Mucosa of descending colon (tissue), 3 donors: ENCODE results near the gene DNMT3A. TPM values are rescaled to one million over a fixed set of nuclear protein-coding genes. Genes with fewer than 3 reads are reported as not detected.

Source experiments
- ATAC-seq: fragments of 200-7000 bp; cut with Tn5 transposase; one replicate; pipeline ENCODE4 v1.9.1; 2020; ENCODE audit warnings: mild to moderate bottlenecking, moderate library complexity
- DNase-seq, 3 donors: peaks; one replicate each; pipeline ENCODE4 v3.0.0-alpha.2; 2020
- H3K36me3 ChIP-seq: fragments of 200-600 bp; one replicate; pipeline ENCODE4 v1.8.0; 2021; ENCODE audit warnings: low read depth, mild to moderate bottlenecking
- H3K4me1 ChIP-seq: fragments of 200-600 bp; one replicate; pipeline ENCODE4 v1.8.0; 2021; ENCODE audit warnings: low read depth, mild to moderate bottlenecking
- H3K4me3 ChIP-seq: fragments of 200-600 bp; one replicate; pipeline ENCODE4 v1.8.0; 2021; ENCODE audit warnings: mild to moderate bottlenecking
- H3K9me3 ChIP-seq: fragments of 200-600 bp; one replicate; pipeline ENCODE4 v1.8.0; 2021; ENCODE audit warnings: mild to moderate bottlenecking
- CTCF ChIP-seq: fragments of 200-600 bp; IDR thresholded peaks from one replicate; pipeline ENCODE4 v1.8.0; 2022; ENCODE audit warnings: antibody characterized with exemption, mild to moderate bottlenecking
- intact Hi-C, 2 donors: fragments of 100-400 bp; cut with DNase I in 1 of 2; cut with micrococcal nuclease in 1 of 2; formaldehyde crosslinking; loops; one replicate each; pipeline versions ENCODE4 v1.11.0 to v1.11.1; 2022; cut with DNase I, micrococcal nuclease
- total RNA-seq, 3 donors: library from RNA; stranded (reverse); fragmentation: NEBNext Ultra II Directional in 2 of 3; extraction: Animal tissue kit (Norgen Biotek cat#: 25700) in 2 of 3; gene quantifications; one replicate each; pipeline versions ENCODE4 v1.2.1 to v1.2.4, GENCODE V29; 2021 to 2023
- donor health status: DM: no; HTN: no; CAD: no; lungs with moderate emphysema.
- donor health status: DM: no; HTN: no; CAD: no.
- donor health status: DM: no; HTN: yes; CAD: no.

Gene DNMT3A
- total RNA-seq, 3 donors from 2014 or later = 31.2 to 50.8 (median 33.0) TPM

GRCh38 chr2:25342372-25343186, 854 bp upstream of the DNMT3A start:
- Histone ChIP-seq H3K4me3 (peak overlapping the region; percentile 51), H3K9me3 (no peaks in the 10 kb centered on the region), H3K36me3 (no peaks in the 10 kb centered on the region), H3K4me1 (peaks cover 10% of the 10 kb centered on the region)
- ATAC-seq (peak; percentile 85), DNase-seq (peak; percentile 80 to 90 (median 88))
- peak; percentile 98 for TF ChIP-seq CTCF
- intact Hi-C loops = no loop called here

- intact Hi-C loops = no loop called here
- no peak for ATAC-seq
- peak in 2 of 3 donors; percentile 60 to 71 for DNase-seq
- peaks cover 10% of the 10 kb centered on the region for H3K4me1 ChIP-seq
- no peak for TF ChIP-seq CTCF
- H3K36me3 ChIP-seq = no peaks in the 10 kb centered on the region
- H3K4me3 ChIP-seq = peak overlapping the region; percentile 59
- H3K9me3 ChIP-seq = no peaks in the 10 kb centered on the region
Observed at GRCh38 chr2:25341011-25341727, 556 bp downstream of the DNMT3A start.

DNA sequence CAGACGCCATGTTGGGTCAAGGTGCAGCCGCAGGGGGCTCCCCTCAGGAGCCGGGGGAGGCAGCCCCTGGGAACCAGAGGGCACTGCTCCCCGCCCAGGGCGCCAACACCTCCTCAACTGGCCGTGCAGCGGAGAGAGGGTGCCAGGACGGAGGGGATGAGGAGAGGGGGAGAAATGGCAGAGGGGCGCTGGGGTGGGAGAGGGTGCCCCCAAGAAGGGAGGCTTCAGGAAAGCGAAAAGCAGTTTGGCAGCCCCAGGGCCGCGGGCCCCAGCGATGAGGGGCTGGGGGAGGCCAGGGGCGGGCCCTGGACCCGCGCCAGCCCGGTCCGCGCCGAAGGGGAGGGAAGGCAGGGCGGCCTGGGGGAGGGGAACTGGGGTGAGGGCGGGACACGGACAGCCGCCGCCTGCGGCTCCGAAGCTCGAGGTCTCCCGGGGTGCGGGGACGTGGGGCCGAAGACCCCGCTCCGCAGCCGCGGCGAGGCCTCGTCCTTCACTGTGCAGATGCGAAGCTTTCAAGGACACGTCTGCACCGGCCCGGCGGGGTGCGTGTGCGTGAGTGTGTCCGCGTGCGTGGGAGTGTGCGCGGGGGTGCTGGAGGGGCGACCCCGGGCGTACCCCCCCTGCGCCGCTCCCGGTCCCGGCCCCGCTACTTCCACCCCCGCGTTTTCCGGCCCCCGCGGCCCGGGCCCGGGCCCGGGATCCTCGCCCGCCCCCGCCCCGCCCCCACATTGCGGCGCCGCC, 1.4 kb downstream of the DNMT3A start:
- Histone ChIP-seq H3K36me3 (no peaks in the 10 kb centered on the region), H3K4me1 (peaks cover 10% of the 10 kb centered on the region), H3K9me3 (no peaks in the 10 kb centered on the region), H3K4me3 (peak overlapping the region; percentile 59)
- intact Hi-C loops = no loop called here
- peak; percentile 62 to 74 (median 73) for DNase-seq
- peak; percentile 55 for ATAC-seq
- TF ChIP-seq CTCF = no peak

DNA sequence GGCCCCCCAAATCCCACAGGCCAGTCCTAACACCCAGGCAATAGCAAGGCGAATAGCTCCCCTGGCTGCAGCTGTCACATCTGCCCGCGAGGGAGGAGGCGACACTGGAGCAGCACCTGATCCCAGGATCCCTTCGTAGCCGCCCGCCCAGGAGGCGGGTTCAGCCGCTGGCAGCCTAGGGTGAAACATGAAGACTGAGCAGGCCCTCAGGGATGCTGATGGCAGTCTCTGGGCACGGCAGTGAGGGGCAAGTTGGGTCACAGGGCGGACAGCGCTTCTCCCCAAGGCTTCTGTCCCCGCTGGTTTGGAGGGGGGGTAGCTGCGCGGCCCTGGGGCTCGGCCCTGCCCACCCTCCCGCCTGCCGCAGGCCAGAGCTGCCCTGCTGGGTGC, 1.9 kb downstream of the DNMT3A start:
- Histone ChIP-seq H3K9me3 (no peaks in the 10 kb centered on the region), H3K4me3 (no peak overlapping the region), H3K4me1 (peaks cover 10% of the 10 kb centered on the region), H3K36me3 (no peaks in the 10 kb centered on the region)
- ATAC-seq = peak; percentile 68
- intact Hi-C loops = no loop called here
- DNase-seq = peak; percentile 65 to 77 (median 76)
- TF ChIP-seq CTCF = no peak

GRCh38 chr2:25339211-25339674, 2.5 kb downstream of the DNMT3A start:
- intact Hi-C loops = no loop called here
- ATAC-seq = no peak
- no peak for TF ChIP-seq CTCF
- Histone ChIP-seq H3K4me1 (peaks cover 10% of the 10 kb centered on the region), H3K9me3 (no peaks in the 10 kb centered on the region), H3K36me3 (no peaks in the 10 kb centered on the region), H3K4me3 (no peak overlapping the region)
- DNase-seq = peak in 1 of 3 donors; percentile 53
